Left colon (tissue), 2 donors: ENCODE results near the gene RABGAP1L. TPM values are rescaled to one million over a fixed set of nuclear protein-coding genes. Genes with fewer than 3 reads are reported as not detected.

Experiments
- ATAC-seq: fragments of 200-7000 bp; cut with Tn5 transposase; one replicate; pipeline ENCODE4 v1.9.1; 2020; ENCODE audit warnings: mild to moderate bottlenecking, moderate library complexity
- DNase-seq, 2 donors: peaks; one replicate each; pipeline ENCODE4 v3.0.0-alpha.2; 2020
- intact Hi-C, 2 donors: fragments of 100-400 bp; cut with DNase I in 1 of 2; cut with micrococcal nuclease in 1 of 2; formaldehyde crosslinking; loops; one replicate each; pipeline versions ENCODE4 v1.11.2 to v1.14.0; 2022; cut with DNase I, micrococcal nuclease
- total RNA-seq, 2 donors: library from RNA; stranded (reverse); fragmentation: NEBNext Ultra II Directional; extraction: Animal tissue kit (Norgen Biotek cat#: 25700); gene quantifications; one replicate each; pipeline ENCODE4 v1.2.1, GENCODE V29; 2021
- donor health status: DM: no; HTN: no; CAD: no.
- donor health status: DM: yes; HTN: yes; CAD: no.

The RABGAP1L gene
- total RNA-seq, 2 donors from 2014 or later: 67.8 to 70.4 TPM

DNA sequence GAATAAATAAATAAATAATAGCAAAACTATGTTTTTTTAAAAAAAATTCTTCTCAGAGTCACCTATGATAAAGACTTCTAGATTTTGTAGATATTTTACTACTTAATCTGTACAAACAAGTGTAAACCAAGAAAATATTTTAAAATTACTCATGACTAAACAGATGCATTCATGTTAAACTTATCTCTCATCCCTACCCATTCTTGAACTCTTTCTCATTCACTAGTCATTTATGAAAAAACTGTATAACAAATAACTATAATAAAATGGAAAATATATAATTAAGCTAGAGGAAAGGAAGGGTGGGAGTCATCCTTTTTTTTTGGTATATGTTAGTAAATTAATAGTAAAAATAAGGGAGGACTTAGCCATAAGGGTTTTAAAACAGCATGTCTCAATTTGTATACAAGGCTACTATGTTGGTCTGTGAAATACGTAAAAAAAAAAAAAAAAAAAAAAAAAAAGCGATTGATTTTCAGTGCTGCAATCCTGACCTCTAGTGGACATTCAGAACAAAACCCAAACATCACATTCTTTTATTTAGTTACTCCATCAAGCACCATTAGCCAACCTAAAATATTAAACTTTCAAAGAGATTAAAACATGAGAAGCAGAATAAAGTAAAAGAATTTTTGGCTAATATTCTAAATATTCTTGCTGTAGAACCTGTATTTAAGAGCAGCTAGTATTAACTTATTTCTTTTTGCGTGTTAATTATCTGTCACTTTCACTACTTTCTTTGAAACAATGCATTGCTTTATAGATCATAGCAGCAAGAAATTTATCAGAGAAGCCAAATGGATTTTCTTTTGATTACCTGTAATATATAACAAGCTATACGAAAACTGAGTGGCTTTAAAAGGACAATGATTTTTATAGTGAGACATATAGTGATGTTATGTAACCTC is 584.6 kb downstream of the RABGAP1L start:
- ATAC-seq: peak; percentile 34
- intact Hi-C loops: loop anchor here in 1 of 2 donors (5.0 kb wide), 1 partner anchor 477 kb away; no protein-coding TSS in a partner anchor
- DNase-seq: no peak

DNA sequence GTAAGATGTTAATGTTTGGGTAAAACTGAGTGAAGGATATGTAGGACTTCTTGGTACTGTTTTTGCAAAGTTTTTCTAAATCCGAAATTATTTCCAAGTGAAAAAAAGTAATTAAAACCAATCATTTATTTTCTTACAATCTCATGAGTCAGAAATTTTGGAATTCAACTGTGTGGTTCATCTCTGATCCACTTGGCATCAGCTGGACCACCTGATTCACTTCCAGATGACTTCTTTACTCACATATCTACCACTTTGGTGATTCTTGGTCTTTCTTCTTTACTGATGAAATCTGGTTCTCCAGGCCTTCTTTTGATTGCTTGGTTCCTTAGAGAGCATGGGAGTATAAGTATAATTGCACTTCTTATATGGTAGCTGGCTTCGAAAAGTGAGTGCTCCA is 585.6 kb downstream of the RABGAP1L start:
- ATAC-seq (no peak), DNase-seq (no peak)
- intact Hi-C loops: loop anchor here in 1 of 2 donors (5.0 kb wide), 1 partner anchor 478 kb away; no protein-coding TSS in a partner anchor

DNA sequence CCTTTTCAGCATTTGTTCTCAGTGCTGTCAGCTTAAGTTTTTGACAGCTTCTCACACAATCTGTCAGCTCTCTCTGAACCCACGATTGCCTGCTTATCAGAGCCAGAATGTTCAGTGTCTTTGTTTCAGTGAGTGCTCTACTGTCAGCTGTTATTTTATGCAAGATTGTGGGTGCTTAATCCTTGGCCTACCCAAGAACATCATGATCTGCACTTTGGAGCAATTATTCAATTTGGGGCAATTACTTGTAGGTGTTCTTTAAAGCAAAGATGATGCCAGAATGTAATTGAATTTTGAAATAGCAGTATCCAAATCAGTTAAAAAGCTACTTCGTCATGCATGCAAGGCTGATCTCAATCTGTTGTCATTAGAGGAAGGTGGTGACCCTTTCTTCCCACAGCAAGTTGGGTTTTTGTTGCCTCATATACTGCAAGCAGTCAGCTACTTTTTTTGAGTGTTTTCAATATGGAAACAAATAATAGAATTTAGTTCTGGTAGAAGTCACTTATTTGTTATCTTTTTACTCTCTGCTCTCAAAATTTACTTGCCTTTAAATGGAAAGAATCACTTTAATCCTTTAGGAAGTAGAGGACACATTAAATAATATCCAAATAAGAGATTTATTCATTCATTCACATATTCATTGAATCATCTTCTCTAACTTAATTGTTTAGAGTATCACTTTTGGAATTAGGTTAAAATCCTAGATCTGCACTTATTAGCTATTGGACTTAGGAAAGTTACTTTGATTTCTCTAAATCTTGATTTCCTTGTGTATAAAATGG is 586.9 kb downstream of the RABGAP1L start:
- intact Hi-C loops: no loop called here
- no peak for ATAC-seq
- no peak for DNase-seq

DNA sequence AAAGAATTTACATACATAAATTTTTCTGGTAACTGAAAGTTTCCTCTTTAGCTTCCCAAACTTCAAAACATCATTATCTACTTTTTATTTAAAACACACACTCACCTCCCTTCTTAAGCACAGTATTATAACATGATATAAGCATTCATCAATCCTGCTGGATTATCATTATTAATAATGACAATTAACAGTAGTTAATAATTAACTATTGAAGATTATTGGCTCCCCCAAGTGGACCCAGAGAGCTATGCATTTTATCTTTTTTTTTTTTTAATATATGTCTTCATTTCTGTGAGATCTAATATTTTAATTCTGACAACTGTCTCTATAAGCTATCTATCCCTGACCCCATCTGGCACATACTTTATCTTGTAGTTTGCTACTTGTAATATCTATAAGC is 588.3 kb downstream of the RABGAP1L start:
- ATAC-seq (no peak), DNase-seq (no peak)
- intact Hi-C loops: no loop called here

DNA sequence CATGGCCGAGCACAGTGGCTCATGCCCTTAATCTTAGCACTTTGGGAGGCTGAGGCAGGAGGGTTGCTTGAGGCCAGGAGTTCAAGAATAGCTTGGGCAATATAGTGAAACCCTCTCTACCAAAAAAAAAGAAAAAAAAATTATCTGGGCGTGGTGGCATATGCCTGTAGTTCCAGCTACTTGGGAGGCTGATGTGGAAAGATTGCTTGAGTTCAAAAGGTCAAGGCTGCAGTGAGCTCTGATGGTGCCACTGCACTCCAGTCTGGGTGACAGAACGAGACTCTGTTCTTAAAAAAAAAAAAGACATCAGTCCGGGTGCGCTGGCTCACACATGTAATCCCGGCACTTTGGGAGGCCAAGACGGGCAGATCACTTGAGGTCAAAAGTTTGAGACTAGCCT is 589.3 kb downstream of the RABGAP1L start:
- DNase-seq: no peak
- no peak for ATAC-seq
- intact Hi-C loops: no loop called here

DNA sequence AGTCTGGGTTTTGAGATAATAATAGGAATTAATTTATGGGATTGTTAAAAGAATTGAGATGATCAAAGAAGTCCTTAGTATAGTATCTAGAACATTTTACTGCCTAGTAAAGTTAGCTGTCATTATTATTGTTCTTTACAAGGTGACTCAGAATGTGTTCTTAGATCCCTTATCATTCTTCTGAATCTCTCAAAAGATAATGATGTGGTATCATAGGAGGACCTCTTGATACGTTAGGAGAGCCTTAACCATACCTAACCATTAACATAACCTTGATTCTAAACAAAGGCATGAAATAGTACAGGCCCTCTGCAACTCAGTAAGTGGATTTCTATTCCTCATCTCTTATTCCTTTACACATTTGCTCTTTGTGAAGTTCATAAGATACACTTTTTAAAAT is 593.8 kb downstream of the RABGAP1L start:
- ATAC-seq: no peak
- no peak for DNase-seq
- intact Hi-C loops: no loop called here

DNA sequence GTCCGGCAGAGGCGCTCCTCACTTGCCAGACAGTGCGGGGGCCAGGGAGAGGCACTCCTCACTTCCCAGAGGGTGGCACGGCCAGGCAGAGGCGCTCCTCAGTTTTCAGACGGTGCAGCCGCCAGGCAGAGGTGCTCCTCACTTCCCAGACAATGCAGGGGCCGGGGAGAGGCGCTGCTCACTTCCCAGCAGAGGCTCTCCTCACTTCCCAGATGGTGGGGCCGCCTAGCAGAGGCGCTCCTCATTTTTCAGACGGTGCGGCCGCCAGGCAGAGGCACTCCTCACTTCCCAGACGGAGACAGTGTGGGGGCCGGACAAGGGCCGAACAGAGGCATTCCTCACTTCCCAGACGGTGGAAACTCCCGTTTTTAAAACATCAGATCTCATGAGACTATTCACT is 602.0 kb downstream of the RABGAP1L start:
- intact Hi-C loops: no loop called here
- ATAC-seq (no peak), DNase-seq (no peak)

DNA sequence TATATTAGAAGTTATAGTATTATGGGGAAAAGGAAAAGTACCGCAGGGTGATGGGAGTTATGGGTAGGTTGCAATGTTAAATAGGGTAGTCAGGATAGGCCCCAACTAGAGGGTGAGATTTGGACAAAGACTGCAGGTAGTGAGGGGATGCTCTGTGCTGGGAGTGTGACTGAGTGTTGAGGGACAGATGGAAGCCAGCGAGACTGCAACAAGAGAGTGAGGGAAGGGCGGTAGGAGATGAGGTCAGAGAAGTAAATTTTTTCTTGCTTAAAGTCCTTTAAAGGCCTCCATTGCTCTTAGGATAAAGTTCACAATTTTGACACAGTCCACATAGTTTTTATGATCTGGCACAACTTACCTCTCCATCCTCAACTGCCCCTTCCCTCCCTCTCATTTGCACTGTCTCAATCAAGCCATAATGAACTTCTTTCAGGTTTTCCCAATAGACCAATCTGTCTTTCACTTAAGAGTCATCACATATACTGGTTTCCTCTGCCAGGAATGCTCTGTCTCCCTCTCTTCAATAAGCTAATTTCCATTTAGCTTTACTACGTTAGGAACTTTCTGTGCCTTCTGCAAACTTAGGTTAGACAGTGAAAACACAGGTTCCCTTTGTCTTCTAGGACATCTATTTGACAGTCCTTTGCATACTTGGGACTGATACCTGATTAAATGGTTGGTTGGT is 602.7 kb downstream of the RABGAP1L start:
- intact Hi-C loops: no loop called here
- no peak for DNase-seq

DNA sequence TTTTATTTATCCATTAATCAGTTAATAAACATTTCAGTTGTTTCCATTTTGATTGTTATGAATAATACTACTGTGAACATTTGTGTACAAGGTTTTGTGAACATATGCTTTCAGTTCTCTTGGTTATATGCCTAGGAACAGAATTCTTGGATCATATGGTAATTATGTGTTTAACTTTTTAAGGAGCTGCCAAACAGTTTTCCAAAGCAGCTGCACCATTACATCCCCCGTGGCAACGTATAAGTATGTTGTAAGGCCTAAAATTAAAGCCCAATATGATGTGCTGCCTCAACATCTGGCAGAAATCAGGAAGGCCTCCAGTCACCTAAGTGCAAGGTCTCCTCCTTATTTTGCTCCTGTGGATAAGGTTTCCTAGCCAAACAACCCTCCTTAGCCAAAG is 604.9 kb downstream of the RABGAP1L start:
- ATAC-seq (no peak), DNase-seq (no peak)
- intact Hi-C loops: no loop called here

More for the DNA sequence above, 602.7 kb downstream of the RABGAP1L start:
- no peak for ATAC-seq

DNA sequence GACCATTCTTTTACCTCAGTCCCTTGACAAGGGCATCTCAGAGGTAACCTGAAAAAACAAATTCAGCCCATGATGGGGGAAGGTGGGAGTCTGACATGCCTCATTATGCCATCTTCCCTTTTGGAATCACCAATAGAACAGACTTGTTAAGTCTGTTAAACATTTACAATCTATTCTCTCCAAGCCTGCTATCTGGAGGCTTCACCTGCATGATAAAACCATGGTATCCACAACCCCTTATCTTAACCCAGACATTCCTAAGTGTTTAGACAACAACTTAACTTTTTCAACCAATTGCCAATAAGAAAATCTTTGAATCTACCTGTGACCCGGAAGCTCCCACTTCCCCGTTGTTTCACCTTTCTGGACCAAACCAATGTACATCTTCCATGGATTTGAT is 607.4 kb downstream of the RABGAP1L start:
- intact Hi-C loops: no loop called here

DNA sequence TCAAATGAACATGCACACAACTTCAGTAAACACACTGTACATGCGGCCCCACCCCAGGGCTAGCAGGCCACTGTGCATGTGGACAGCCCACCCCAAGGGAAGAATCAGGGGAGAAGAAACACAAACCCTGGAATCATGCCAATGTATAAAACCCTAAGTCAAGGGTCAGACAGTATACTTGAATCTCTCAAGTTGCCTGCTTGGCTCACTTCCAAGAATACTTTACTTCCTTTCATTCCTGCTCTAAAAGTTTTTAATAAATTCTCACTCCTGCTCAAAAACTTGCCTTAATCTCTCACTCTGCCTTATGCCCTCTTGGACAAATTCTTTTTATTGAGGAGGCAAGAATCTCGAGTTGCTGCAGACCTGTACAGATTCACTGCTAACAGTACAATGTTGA is 609.2 kb downstream of the RABGAP1L start:
- no peak for DNase-seq
- intact Hi-C loops: no loop called here
- ATAC-seq: peak; percentile 16

More for the DNA sequence above, 607.4 kb downstream of the RABGAP1L start:
- no peak for DNase-seq
- no peak for ATAC-seq

DNA sequence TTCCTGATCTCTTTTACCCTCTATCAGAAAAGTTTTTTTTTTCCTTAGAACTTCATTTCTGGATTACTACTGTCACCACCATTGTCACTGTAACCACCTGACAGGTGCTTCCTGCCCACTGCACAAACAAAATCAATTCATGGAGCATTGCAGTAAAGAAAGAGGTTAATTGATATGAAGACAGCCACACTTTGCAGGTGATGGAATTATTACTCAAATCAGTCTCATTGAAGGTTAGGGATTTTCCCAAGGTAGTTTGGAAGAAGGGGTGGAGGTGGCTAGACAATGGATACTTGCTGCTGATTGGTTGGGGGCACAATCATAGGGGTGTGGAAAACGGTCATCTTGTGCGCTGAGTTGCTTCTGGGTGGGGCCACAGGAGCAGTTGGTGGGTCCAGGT is 609.6 kb downstream of the RABGAP1L start:
- intact Hi-C loops: no loop called here

DNA sequence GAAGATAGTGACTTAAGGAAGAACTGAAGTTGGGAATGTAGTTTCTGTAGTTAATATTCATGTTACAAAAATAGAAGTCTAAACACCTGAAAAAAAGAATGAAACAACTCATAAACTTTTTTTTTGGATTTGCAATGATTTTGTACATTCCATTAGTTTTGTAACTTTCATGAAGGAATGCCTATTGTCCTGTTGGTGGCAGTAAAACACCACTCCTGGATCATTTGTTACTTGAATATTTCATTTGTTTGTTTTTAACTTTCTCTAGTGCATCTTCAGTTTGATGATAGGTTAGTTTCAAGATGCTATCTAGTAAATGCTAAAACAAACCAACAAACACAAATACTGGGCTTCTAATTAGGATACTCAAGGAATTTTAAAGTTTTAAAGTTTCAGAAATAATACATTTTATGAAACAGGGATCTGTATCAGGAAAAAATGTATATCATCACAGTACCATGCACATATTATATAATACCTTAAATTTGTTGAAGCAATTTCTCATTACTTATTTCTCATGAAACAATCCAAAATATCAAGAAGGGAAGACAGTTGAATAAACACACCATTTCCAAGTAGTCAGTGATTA is 610.7 kb downstream of the RABGAP1L start:
- peak; percentile 59 for ATAC-seq
- DNase-seq: no peak

More for the DNA sequence above, 609.6 kb downstream of the RABGAP1L start:
- no peak for DNase-seq
- ATAC-seq: no peak

DNA sequence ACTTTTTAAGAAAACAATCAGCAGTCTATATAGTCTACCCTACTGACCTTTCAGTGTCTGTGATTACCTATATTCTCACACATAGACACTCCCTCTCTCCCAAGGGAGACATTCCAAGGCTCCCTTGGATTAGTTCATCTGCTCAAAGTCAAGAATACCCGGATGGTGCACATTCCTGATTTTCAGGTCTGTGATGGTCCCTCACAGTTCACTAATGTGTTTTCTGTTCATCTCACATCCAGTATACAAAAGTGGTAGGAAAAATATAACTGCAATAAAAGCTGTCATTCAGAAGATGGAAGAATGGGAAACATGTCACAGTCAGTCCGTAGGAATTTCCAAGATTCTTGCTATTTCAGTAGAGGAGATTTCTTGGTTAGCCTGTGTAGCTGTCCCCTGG is 616.3 kb downstream of the RABGAP1L start:
- ATAC-seq (no peak), DNase-seq (no peak)
- intact Hi-C loops: no loop called here

More for the DNA sequence above, 610.7 kb downstream of the RABGAP1L start:
- intact Hi-C loops: loop anchor here in 1 of 2 donors (5.0 kb wide), 1 partner anchor 212 kb away; no protein-coding TSS in a partner anchor

DNA sequence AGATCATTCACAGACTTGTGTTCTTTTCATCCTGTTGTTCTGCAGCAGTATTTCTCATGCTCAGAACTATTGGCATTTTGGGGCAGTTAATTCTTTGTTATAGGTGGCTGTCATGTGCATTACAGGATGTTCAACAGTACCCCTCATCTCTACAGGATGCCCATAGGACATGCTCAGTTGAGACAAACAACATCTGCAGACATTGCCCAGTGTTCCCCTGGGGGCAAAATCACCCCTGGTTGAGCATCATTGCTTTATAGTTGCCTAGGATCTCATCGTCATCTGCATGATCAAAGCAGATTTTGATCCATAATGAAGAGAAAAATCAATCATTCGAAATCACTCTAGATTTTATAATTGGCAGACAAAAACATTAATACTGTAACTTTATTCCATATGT is 617.9 kb downstream of the RABGAP1L start:
- no peak for ATAC-seq
- intact Hi-C loops: no loop called here
- no peak for DNase-seq

DNA sequence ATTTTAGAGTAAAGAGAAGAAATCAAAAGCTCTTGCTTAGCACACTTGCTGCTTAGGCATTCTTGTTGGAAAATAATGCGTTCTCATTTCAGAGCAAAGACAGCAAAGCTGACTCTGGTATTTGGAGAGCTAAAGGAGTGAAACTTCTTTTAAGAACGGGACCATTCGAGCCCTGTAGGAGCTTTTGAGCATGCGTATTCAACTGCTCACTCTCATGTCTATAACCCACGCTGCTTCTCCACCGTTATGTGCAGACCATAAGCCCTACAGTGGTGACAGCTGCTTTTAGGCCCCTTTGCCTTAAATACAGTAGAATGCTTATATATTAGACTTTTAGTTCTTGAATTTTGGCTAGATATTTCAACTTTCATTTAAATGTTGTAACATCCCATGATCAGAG is 626.2 kb downstream of the RABGAP1L start:
- ATAC-seq: no peak
- intact Hi-C loops: no loop called here
- DNase-seq: no peak

DNA sequence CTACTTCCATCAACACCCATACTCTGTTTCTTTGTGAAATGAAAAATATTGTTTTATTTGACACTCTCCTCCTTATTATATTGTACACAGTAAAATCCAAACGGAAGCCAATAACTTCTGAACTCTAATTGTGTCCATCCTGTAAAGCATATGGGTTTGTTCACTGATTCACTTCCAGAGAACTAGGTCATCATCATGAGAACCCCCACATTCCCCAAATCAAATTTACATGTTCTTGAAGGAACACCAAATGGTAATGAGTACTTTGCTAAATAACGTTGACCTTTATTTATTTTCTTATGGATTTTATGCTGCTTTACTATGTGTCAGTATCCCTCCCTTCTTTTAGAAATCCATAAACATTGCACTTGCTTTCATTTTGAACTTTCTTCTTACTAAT is 627.0 kb downstream of the RABGAP1L start:
- DNase-seq (no peak), ATAC-seq (no peak)
- intact Hi-C loops: no loop called here

DNA sequence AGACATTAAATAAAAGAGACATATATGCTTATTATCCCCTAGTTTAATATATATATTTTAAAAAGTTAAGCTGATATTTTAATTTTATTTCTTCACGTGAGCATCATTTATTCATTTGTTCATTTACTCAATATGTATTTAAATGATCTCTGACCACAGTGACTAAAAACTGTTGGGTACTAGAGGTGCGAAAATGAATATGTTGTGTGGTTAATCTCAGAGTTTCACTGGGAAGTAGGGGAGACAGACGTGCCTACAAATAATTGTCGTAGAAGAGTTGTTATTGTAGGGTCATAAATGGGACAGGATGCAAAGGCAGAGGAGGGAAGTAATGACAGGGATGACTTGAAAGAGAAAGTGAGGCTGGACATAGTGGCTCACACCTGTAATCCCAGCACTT is 627.4 kb downstream of the RABGAP1L start:
- no peak for ATAC-seq
- intact Hi-C loops: no loop called here
- DNase-seq: no peak

DNA sequence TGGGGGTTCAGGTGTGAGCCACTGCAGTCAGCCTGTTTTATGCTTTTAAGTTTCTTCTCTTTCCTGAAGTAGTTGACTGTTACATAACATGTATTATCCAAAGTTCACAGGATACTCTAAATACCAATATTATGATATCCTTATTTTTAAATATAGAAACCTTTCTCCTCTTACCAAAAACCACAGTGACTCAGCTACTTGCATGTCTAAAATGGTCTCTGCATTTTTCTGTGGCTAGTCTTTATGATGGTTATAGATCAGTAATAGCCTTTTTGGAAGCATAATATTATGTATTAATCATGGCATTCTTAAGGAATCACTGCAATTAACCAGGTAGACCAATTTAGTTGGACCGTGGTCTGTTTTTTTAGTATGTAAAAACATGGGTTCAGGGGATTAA is 629.7 kb downstream of the RABGAP1L start:
- intact Hi-C loops: no loop called here
- no peak for ATAC-seq
- DNase-seq: no peak
